HepG2 (cell line): Measurements from ENCODE around the gene MAP3K14. TPM values are rescaled to one million over a fixed set of nuclear protein-coding genes. Genes with fewer than 3 reads are reported as not detected.

Experiments
- ELF1 ChIP-seq: sonication (generic); formaldehyde crosslinking; IDR thresholded peaks from 2 replicates; pipeline ENCODE4 v1.4.0; 2020; ENCODE audit warnings: missing genetic modification reagents
- GTF2F1 ChIP-seq: fragments of 150-350 bp; IDR thresholded peaks from 2 replicates; pipeline ENCODE4 v1.6.1; 2014; ENCODE audit warnings: low read length
- HOXA9 ChIP-seq: sonication (generic); formaldehyde crosslinking; IDR thresholded peaks from 2 replicates; pipeline ENCODE4 v1.8.1; 2022; ENCODE audit warnings: missing genetic modification reagents, mild to moderate bottlenecking, moderate library complexity, borderline replicate concordance
- KLF13 ChIP-seq: sonication (generic); formaldehyde crosslinking; IDR thresholded peaks from 2 replicates; pipeline ENCODE4 v1.4.0; 2020; ENCODE audit warnings: mild to moderate bottlenecking, missing genetic modification reagents
- MED8 ChIP-seq: sonication (generic); formaldehyde crosslinking; IDR thresholded peaks from 2 replicates; pipeline ENCODE4 v1.8.1; 2023; ENCODE audit warnings: mild to moderate bottlenecking, missing genetic modification reagents; ENCODE audit not compliant: insufficient replicate concordance
- MIER3 ChIP-seq: IDR thresholded peaks from 2 replicates; pipeline ENCODE4 v1.6.1; 2016; ENCODE audit warnings: missing compliant biosample characterization, borderline replicate concordance
- PTBP1 ChIP-seq: fragments of 200-400 bp; formaldehyde crosslinking; IDR thresholded peaks from 2 replicates; pipeline ENCODE4 v1.6.1; 2018; ENCODE audit warnings: low read length, low read depth; ENCODE audit not compliant: poor library complexity, severe bottlenecking
- SALL1 ChIP-seq: sonication (generic); formaldehyde crosslinking; IDR thresholded peaks from 2 replicates; pipeline ENCODE4 v1.8.0; 2022; ENCODE audit warnings: mild to moderate bottlenecking, missing genetic modification reagents
- SATB2 ChIP-seq: sonication (generic); formaldehyde crosslinking; IDR thresholded peaks from 2 replicates; pipeline ENCODE4 v1.5.0; 2020; ENCODE audit warnings: missing genetic modification reagents
- SIX1 ChIP-seq: sonication (generic); formaldehyde crosslinking; IDR thresholded peaks from 2 replicates; pipeline ENCODE4 v1.4.0; 2020; ENCODE audit warnings: missing genetic modification reagents, borderline replicate concordance
- SNAI1 ChIP-seq: sonication (generic); formaldehyde crosslinking; IDR thresholded peaks from 2 replicates; pipeline ENCODE4 v1.5.0; 2020; ENCODE audit warnings: mild to moderate bottlenecking, missing genetic modification reagents, borderline replicate concordance
- SNRNP70 ChIP-seq: fragments of 200-400 bp; formaldehyde crosslinking; IDR thresholded peaks from 2 replicates; pipeline ENCODE4 v1.6.1; 2017; ENCODE audit warnings: mild to moderate bottlenecking, low read depth, low read length, moderate library complexity
- ZFP36 ChIP-seq: fragments of 150-350 bp; IDR thresholded peaks from 2 replicates; pipeline ENCODE4 v1.6.1; 2018; ENCODE audit warnings: borderline replicate concordance, low read length, low read depth; ENCODE audit not compliant: partially characterized antibody
- ZNF484 ChIP-seq: sonication (generic); formaldehyde crosslinking; IDR thresholded peaks from 2 replicates; pipeline ENCODE4 v1.5.1; 2020; ENCODE audit warnings: mild to moderate bottlenecking, low read depth, missing genetic modification reagents, borderline replicate concordance
- ZNF572 ChIP-seq: sonication (generic); formaldehyde crosslinking; IDR thresholded peaks from 2 replicates; pipeline ENCODE4 v1.5.1; 2020; ENCODE audit warnings: mild to moderate bottlenecking, missing genetic modification reagents
- ZNF660 ChIP-seq: sonication (generic); formaldehyde crosslinking; IDR thresholded peaks from 2 replicates; pipeline ENCODE4 v1.5.1; 2020; ENCODE audit warnings: mild to moderate bottlenecking, low read depth, missing genetic modification reagents, borderline replicate concordance
- ZNF780A ChIP-seq: sonication (generic); formaldehyde crosslinking; IDR thresholded peaks from 2 replicates; pipeline ENCODE4 v1.8.0; 2022; ENCODE audit warnings: mild to moderate bottlenecking, missing genetic modification reagents, moderate library complexity
- polyA plus RNA-seq, 8 experiments: library from polyadenylated mRNA; depleted of rRNA in 3 of 8; stranded (reverse) in 7 of 8; unstranded in 1 of 8; fragments of >200 nt; fragmentation: Illumina TruSeq in 4 of 8; extraction: Trizol in 4 of 8; gene quantifications; 2 replicates each; pipeline versions ENCODE4 v1.2.1 to v1.2.3, GENCODE V29; 2011 to 2016; ENCODE audit warnings: low read depth in 4 of 8, missing spikeins in 1 of 8, mixed read lengths in 1 of 8; ENCODE audit not compliant: insufficient read depth in 1 of 8
- total RNA-seq, 5 experiments: library from RNA; depleted of rRNA; stranded (reverse); fragments of >200 nt; fragmentation: Illumina TruSeq; extraction: Trizol; gene quantifications; 2 replicates each; pipeline ENCODE4 v1.2.3, GENCODE V29; 2016; ENCODE audit warnings: low read depth in 1 of 5
- TF ChIP-seq, protein P1 (sequence below): sonication (generic); formaldehyde crosslinking; IDR thresholded peaks from 2 replicates; pipeline ENCODE4 v1.4.0; 2020; ENCODE audit warnings: missing genetic modification reagents
- TF ChIP-seq, protein P2 (sequence below): sonication (generic); formaldehyde crosslinking; IDR thresholded peaks from 2 replicates; pipeline ENCODE4 v1.4.0; 2020; ENCODE audit warnings: missing genetic modification reagents
- TF ChIP-seq, protein P3 (sequence below): fragments of 450-650 bp; IDR thresholded peaks from 2 replicates; pipeline ENCODE4 v1.6.1; 2017; ENCODE audit warnings: mild to moderate bottlenecking
- TF ChIP-seq, protein P4 (sequence below): sonication (generic); formaldehyde crosslinking; IDR thresholded peaks from 2 replicates; pipeline ENCODE4 v1.5.1; 2020; ENCODE audit warnings: mild to moderate bottlenecking, missing genetic modification reagents, borderline replicate concordance

Gene MAP3K14
- total and polyA plus RNA-seq, 2 of the 13 experiments (the other 11 are each of a cell fraction or from before 2014, with no cell fraction given), result 2.6 TPM

DNA sequence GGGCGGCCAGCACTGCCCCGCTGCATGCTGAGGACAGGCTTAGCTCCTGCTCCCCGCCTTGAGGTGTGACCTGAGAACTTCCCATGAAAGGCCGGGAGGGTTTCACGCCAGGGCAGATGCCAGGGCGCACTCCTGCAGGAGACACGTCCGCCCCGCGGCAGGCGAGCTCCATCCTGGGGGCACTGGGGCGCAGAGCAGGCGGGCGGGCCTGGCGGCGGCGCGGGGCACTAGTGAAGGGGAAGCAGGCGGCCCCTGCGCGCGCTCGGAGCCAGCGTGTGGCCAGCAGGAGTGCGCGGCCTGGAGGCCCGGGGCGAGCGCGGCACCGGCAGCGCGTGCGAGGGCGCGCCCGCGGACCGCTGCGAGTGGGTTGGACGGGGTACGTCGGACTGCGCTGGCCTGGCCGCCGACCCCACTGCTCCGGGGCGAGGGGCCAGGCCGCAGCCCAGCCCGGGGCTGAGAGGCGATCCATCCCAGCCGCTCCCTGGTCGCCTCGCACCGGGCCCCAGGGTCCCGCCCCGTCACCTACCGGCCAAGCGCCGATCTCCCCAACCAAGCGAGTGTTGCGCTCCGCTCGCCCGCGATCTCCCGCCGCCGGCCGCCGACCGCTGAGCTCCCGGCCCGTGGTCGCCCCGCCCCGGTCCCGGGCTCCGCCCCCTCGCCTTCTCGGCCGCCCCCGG is at the start of gene MAP3K14 (continued):
- TF ChIP-seq, protein P1, sequence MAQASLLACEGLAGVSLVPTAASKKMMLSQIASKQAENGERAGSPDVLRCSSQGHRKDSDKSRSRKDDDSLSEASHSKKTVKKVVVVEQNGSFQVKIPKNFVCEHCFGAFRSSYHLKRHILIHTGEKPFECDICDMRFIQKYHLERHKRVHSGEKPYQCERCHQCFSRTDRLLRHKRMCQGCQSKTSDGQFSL, result no peak; the same call in 1 of the 2 replicates
- TF ChIP-seq SATB2 (peak; percentile 58; the same call in 1 of the 2 replicates), SNRNP70 (no peak), HOXA9 (CRISPR knock-in tag) (peak; percentile 60; the same call in 1 of the 2 replicates), KLF13 (CRISPR knock-in tag) (no peak), ZFP36 (no peak), ZNF660 (CRISPR knock-in tag) (no peak), SNAI1 (CRISPR knock-in tag) (0 out of 2 replicates have a peak, but pooled peaks have one; percentile 53), ZNF780A (CRISPR knock-in tag) (no peak), MED8 (no peak), SIX1 (CRISPR knock-in tag) (no peak), MIER3 (CRISPR knock-in tag) (no peak), PTBP1 (no peak), GTF2F1 (no peak), SALL1 (CRISPR knock-in tag) (no peak), ELF1 (CRISPR knock-in tag) (no peak), ZNF572 (CRISPR knock-in tag) (no peak), ZNF484 (CRISPR knock-in tag) (no peak)
- TF ChIP-seq, protein P2, sequence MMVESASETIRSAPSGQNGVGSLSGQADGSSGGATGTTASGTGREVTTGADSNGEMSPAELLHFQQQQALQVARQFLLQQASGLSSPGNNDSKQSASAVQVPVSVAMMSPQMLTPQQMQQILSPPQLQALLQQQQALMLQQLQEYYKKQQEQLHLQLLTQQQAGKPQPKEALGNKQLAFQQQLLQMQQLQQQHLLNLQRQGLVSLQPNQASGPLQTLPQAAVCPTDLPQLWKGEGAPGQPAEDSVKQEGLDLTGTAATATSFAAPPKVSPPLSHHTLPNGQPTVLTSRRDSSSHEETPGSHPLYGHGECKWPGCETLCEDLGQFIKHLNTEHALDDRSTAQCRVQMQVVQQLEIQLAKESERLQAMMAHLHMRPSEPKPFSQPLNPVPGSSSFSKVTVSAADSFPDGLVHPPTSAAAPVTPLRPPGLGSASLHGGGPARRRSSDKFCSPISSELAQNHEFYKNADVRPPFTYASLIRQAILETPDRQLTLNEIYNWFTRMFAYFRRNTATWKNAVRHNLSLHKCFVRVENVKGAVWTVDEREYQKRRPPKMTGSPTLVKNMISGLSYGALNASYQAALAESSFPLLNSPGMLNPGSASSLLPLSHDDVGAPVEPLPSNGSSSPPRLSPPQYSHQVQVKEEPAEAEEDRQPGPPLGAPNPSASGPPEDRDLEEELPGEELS (CRISPR knock-in tag), result no peak; the same call in 1 of the 2 replicates
- TF ChIP-seq, protein P3, sequence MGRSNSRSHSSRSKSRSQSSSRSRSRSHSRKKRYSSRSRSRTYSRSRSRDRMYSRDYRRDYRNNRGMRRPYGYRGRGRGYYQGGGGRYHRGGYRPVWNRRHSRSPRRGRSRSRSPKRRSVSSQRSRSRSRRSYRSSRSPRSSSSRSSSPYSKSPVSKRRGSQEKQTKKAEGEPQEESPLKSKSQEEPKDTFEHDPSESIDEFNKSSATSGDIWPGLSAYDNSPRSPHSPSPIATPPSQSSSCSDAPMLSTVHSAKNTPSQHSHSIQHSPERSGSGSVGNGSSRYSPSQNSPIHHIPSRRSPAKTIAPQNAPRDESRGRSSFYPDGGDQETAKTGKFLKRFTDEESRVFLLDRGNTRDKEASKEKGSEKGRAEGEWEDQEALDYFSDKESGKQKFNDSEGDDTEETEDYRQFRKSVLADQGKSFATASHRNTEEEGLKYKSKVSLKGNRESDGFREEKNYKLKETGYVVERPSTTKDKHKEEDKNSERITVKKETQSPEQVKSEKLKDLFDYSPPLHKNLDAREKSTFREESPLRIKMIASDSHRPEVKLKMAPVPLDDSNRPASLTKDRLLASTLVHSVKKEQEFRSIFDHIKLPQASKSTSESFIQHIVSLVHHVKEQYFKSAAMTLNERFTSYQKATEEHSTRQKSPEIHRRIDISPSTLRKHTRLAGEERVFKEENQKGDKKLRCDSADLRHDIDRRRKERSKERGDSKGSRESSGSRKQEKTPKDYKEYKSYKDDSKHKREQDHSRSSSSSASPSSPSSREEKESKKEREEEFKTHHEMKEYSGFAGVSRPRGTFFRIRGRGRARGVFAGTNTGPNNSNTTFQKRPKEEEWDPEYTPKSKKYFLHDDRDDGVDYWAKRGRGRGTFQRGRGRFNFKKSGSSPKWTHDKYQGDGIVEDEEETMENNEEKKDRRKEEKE, result no peak
- TF ChIP-seq, protein P4, sequence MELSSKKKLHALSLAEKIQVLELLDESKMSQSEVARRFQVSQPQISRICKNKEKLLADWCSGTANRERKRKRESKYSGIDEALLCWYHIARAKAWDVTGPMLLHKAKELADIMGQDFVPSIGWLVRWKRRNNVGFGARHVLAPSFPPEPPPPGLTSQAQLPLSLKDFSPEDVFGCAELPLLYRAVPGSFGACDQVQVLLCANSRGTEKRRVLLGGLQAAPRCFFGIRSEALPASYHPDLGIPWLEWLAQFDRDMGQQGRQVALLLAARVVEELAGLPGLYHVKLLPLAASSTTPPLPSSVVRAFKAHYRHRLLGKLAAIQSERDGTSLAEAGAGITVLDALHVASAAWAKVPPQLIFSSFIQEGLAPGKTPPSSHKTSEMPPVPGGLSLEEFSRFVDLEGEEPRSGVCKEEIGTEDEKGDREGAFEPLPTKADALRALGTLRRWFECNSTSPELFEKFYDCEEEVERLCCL (CRISPR knock-in tag), result no peak
